ENCODE measurements around the gene KATNAL1.

Gene KATNAL1

GRCh38 chr13:30332456-30333143 is 25.2 kb upstream of the KATNAL1 start:
- no peak for DNase-seq

DNA sequence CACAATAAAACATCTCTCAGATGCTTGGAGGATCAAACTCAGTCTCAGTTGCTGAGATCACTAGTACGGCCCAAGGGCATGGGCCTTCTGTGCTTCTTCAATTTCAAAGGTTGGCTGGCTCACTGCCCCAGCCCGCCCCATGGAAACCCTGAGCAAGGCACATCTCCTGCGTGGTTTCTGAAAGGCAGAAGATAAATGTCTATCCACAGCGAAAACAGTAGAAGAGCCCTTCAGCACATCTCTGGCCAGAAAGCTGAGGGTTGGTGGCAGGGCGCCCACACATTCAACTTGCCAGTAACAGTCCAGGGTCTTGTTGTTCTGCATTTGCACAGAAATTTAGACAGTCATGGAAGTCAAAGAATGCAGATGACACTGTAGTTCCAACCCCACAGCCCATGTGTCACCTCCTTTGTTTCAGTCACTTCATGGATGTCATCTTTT is 24.0 kb upstream of the KATNAL1 start:
- DNase-seq = no peak

- no peak for DNase-seq
These were observed 21.7 kb upstream of the KATNAL1 start for GRCh38 chr13:30329009-30329585.

DNA sequence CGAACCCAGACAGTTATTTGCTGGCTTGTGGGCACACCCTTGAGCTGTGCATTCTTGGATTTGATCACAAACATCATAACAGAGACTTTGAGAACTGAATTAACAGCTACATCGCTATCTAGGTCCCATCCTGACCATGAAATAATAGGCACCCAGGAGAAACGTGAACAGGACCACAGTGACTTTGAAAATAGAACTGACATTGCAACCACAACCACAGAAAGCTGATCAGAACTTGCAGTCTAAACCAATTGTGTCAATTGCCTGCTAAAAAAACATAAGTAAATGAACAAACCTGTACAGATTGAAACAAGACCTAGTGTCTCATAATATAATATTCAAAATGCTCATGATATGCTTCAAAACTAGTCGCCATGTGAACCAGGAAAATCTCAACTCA is 18.3 kb upstream of the KATNAL1 start:
- DNase-seq = no peak

DNA sequence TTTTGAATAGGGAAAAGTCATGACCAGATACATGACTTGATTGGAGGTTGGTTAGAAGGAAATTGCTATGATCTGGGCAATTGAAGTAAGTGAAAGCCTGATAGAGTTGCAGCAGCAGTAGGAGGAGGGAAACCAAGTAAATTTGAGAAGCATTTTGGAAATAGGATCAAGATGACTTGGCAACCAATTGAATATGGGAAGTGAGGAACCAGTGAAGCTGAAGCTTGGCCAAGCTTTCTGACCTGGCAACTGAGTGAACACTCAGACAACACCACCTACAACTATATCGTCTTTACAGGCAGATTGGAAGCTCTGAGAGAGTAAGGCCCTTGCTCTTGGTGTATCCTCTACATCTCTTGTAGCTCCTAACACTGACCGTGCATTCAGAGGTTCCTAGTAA is 16.2 kb upstream of the KATNAL1 start:
- no peak for DNase-seq

- DNase-seq = no peak
These were observed 15.1 kb upstream of the KATNAL1 start for GRCh38 chr13:30322428-30322827.

DNA sequence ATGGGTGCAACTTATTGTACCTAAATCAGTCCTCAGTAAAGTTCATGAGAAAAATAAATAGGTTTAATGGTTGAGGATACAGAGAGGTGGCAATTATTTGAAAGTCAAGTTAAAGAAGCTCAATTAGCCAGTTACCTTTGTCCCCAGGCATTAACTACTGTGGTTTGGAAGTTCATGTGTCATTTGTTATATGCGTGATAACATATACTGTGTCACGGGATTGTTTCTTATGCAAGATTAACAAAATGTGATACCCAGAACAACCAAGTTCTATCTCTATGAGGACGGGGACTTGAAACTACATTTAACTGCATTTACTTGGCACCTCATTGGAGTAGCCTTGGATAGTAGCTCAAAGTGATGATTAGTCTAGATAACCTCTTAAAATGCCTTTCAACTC is 13.9 kb upstream of the KATNAL1 start:
- DNase-seq = no peak

- no peak for DNase-seq
These were observed 12.3 kb upstream of the KATNAL1 start for GRCh38 chr13:30319655-30320054.

- no peak for DNase-seq
These were observed 11.8 kb upstream of the KATNAL1 start for GRCh38 chr13:30319130-30319529.

DNA sequence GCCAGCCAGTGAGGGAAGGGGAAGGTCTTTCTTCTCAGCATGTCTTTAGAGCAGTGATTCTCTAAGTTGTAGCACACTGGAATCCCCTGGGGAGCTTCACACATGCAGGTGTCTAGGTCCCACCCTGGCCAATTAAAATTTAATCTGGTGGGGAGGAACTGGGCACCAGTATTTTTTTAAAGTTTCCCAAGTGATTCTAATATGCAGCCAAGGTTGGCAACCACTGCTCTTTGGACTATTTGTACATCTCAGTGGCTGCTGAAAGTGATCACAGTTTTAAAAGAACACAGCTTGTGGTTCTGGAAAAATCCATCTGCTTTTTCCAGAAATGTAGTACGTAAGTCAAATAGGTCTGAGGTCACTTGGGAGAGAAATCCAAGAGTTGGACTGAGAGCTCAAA is 10.7 kb upstream of the KATNAL1 start:
- DNase-seq = no peak

GRCh38 chr13:30314562-30314961 is 7.2 kb upstream of the KATNAL1 start:
- DNase-seq = no peak

DNA sequence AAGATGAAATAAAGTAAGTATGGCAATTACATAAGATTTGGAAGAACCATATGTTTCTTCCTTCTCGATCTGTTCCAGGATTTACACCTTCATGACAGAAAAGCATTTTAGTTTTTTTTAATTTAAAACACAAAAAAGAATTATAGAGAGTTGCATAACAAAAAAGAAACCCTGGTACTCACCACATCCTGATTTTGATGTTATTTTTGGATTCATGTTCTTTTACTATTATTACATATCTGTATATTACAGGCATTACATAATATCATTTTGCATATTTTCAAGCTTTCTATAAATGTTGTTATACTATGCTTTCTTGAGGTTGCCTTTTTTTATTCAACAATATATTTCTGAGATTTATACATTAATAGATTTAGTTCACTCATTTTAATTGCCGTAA is 6.7 kb upstream of the KATNAL1 start:
- no peak for DNase-seq

GRCh38 chr13:30313311-30313710 is 6.0 kb upstream of the KATNAL1 start:
- DNase-seq = no peak

- DNase-seq = no peak
These were observed 5.6 kb upstream of the KATNAL1 start for GRCh38 chr13:30312904-30313303.

GRCh38 chr13:30308548-30308947 is 1.2 kb upstream of the KATNAL1 start:
- peak; percentile 22 for DNase-seq

- no peak for DNase-seq
These were observed 580 bp upstream of the KATNAL1 start for GRCh38 chr13:30307971-30308290.

GRCh38 chr13:30306762-30307193 is 573 bp downstream of the KATNAL1 start:
- DNase-seq = peak; percentile 99

DNA sequence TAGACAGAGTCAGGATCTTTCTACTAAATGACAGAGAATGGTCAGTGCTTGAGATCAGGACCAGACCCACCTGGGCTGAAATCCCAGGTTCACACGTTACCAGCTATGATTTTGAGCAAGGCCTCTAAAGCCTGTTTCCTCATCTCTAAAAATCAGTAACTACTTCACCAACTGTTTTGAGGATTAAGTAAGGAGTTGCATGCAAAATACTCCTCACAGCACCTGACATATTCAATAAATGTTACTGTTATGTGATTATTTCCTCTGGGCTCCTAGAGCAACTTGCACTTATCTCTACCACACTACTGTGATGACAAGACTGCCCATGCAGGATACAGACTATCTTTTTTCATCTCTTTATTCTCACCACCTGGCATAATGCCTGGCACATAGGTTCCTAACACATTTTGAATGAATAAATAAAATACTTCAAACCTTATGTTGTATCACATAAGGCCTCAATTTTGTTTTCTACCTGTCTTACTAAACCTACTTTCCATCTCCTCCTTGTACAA is 1.8 kb downstream of the KATNAL1 start:
- no peak for DNase-seq

DNA sequence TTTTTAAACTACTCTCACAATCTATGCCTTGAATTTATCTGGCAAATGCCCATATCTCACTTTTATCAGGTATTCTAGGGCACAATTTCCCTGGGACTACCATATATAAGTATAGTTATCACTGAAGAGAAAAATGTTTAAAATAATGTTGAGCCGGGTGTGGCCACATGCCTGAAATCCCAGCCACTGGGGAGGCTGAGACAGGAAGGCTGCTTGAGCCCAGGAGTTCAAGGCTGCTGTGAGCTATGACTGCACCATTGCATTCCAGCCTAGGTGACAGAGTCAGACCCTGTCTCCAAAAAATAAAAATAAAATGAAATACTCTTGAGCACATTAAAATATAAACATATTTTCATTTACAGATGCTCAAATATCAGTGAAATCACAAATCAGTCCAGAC is 4.1 kb downstream of the KATNAL1 start:
- no peak for DNase-seq

GRCh38 chr13:30301827-30302226 is 5.5 kb downstream of the KATNAL1 start:
- no peak for DNase-seq

- DNase-seq = no peak
These were observed 6.8 kb downstream of the KATNAL1 start for GRCh38 chr13:30300596-30300995.

DNA sequence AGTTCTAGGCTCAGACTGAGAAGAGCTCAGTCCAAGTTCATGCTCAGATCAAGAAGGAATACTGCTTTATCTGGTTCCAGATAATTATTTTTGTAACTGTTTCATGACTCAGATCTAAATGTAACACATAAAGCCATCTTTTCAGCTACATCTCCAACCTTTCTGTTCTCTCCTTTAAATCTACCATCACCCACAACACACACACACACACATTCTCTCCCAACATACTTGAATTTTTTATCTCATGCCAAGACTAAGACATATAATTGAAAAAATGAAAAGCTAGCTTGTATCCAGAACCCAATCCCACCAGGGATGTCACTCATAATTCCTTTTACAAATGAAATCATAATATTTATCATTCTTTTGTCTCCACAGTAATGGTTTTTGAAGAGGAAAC is 7.6 kb downstream of the KATNAL1 start:
- no peak for DNase-seq

DNA sequence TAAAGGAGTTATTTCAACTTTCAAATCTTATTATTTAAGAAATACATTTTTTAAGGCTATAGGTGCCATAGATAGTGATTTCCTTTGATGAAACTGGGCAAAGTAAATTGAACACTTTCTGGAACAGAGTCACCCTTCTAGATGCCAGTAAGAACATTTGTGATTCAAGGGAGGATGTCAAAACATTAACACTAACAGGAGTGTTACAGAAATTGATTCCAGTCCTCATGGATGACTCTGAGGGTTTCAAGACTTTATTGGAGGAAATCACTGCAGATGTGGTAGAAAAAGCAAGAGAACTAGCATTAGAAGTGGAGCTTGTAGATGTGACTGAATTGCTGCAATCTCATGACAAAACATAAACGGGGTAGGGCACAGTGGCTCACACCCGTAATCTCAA is 12.2 kb downstream of the KATNAL1 start:
- DNase-seq = no peak

DNA sequence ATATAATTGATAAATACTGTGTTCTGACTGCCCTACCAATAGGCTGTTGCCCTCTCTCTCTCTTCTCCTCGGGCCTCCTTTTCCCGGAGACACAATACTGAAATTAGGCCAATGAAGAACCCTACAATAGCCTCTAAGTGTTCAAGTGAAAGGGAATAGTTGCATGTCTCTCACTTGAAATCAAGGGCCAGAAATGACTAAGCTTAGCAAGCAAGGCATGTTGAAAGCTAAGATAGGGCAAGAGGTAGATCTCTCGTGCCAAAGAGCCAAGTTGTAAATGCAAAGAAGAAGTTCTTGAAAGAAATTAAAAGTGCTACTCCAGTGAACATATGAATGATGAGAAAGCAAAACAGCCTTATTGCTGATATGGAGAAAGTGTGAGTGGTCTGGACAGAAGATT is 13.3 kb downstream of the KATNAL1 start:
- no peak for DNase-seq

DNA sequence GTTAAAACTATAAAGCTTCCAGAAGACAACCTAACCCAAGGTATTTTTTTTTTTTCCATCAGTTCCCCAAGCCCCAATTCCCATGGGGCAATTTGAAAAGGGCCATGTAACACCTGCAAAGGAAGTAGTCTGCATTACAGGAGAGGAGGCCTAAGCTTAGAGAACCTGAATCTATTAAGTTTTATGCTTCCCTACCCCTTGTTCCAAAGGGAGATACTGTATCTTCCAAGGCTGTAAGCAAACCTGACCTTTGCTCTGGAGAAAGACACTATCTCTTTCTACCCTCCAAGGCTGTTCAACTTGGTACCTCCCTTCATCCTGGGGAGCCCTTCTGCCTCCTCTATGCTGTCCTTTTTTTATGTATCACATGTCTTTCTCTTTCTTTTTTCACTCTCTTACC is 15.0 kb downstream of the KATNAL1 start:
- no peak for DNase-seq

Data from NCI-H82 (cell line).